ENCODE results near the gene HMMR.
"Not testable (repeated sequence)": the region's sequence is repeated elsewhere in the genome, so short reads cannot be mapped to it uniquely, and the experiment has no call there.

Gene HMMR

GRCh38 chr5:163460562-163461171 is at the start of gene HMMR:
Gene HMMR (plus strand): TSS chr5:163460632. CDS start chr5:163460693, 61 bp downstream.
- DNase-seq (ENCODE audit: low read depth): no peak

- not testable (repeated sequence) for DNase-seq (ENCODE audit: low read depth)
Measured at GRCh38 chr5:163415673-163416072, 44.8 kb upstream of the HMMR start.

GRCh38 chr5:163424836-163425235 is 35.6 kb upstream of the HMMR start:
- DNase-seq (ENCODE audit: low read depth): no peak

GRCh38 chr5:163426128-163426527 is 34.3 kb upstream of the HMMR start:
- DNase-seq (ENCODE audit: low read depth): not testable (repeated sequence)

GRCh38 chr5:163432544-163432943 is 27.9 kb upstream of the HMMR start:
- DNase-seq (ENCODE audit: low read depth): no peak

GRCh38 chr5:163433271-163433670 is 27.2 kb upstream of the HMMR start:
- no peak for DNase-seq (ENCODE audit: low read depth)

GRCh38 chr5:163434401-163434866 is 26.0 kb upstream of the HMMR start:
- DNase-seq (ENCODE audit: low read depth): no peak

- DNase-seq (ENCODE audit: low read depth): no peak
Measured at GRCh38 chr5:163436515-163436914, 23.9 kb upstream of the HMMR start.

GRCh38 chr5:163437011-163437308 is 23.5 kb upstream of the HMMR start:
- DNase-seq (ENCODE audit: low read depth): no peak

GRCh38 chr5:163437309-163438182 is 22.9 kb upstream of the HMMR start, which contains the start of gene CCNG1:
Gene CCNG1 (plus strand): TSS chr5:163437595. CDS start chr5:163439257, 1,662 bp downstream.
- peak; percentile 76 for DNase-seq (ENCODE audit: low read depth)

GRCh38 chr5:163439092-163439425 is 21.4 kb upstream of the HMMR start:
- no peak for DNase-seq (ENCODE audit: low read depth)

GRCh38 chr5:163440954-163441353 is 19.5 kb upstream of the HMMR start:
- no peak for DNase-seq (ENCODE audit: low read depth)

- DNase-seq (ENCODE audit: low read depth): no peak
Measured at GRCh38 chr5:163444526-163444925, 15.9 kb upstream of the HMMR start.

- DNase-seq (ENCODE audit: low read depth): no peak
Measured at GRCh38 chr5:163445345-163445744, 15.1 kb upstream of the HMMR start.

- no peak for DNase-seq (ENCODE audit: low read depth)
Measured at GRCh38 chr5:163447191-163447590, 13.2 kb upstream of the HMMR start.

GRCh38 chr5:163447875-163448274 is 12.6 kb upstream of the HMMR start:
- DNase-seq (ENCODE audit: low read depth): no peak

GRCh38 chr5:163448491-163448890 is 11.9 kb upstream of the HMMR start:
- DNase-seq (ENCODE audit: low read depth): no peak

GRCh38 chr5:163451489-163451888 is 8.9 kb upstream of the HMMR start:
- DNase-seq (ENCODE audit: low read depth): no peak

GRCh38 chr5:163453705-163454104 is 6.7 kb upstream of the HMMR start:
- DNase-seq (ENCODE audit: low read depth): no peak

GRCh38 chr5:163455406-163455805 is 5.0 kb upstream of the HMMR start:
- DNase-seq (ENCODE audit: low read depth): not testable (repeated sequence)

GRCh38 chr5:163456029-163456589 is 4.3 kb upstream of the HMMR start:
- no peak for DNase-seq (ENCODE audit: low read depth)

- no peak for DNase-seq (ENCODE audit: low read depth)
Measured at GRCh38 chr5:163456840-163457239, 3.6 kb upstream of the HMMR start.

GRCh38 chr5:163458778-163459385 is 1.6 kb upstream of the HMMR start:
- no peak for DNase-seq (ENCODE audit: low read depth)

All from activated T-cell treated with anti-CD3 and anti-CD28 coated beads for 1 hour (primary cell).